Epithelial cell of proximal tubule (primary cell): Measurements from ENCODE around the gene LYZL4. TPM values are rescaled to one million over a fixed set of nuclear protein-coding genes. Genes with fewer than 3 reads are reported as not detected.
A peak's percentile ranks its signal among the peaks of the same experiment; 100 is the strongest.

Source experiments
- DNase-seq: peaks from one replicate; pipeline ENCODE4 v3.0.0-alpha.2; 2011; ENCODE audit warnings: low read depth
- H3K4me3 ChIP-seq: 2 replicates; pipeline ENCODE4 v1.5.1; 2011; ENCODE audit warnings: low read depth, mild to moderate bottlenecking, low read length
- CTCF ChIP-seq: conservative IDR thresholded peaks from 2 replicates; pipeline ENCODE4 v1.5.1; 2012; ENCODE audit warnings: low read depth, mild to moderate bottlenecking, low read length
- total RNA-seq: library from RNA; depleted of rRNA; stranded (reverse); fragments of >200 nt; gene quantifications from 2 replicates; pipeline ENCODE4 v1.2.3, GENCODE V29; 2015

The LYZL4 gene
- total RNA-seq, 1 donor from 2014 or later: not detected

- no peak overlapping the region for H3K4me3 ChIP-seq
- no peak for TF ChIP-seq CTCF
Observed at GRCh38 chr3:42447481-42447880, 37.1 kb upstream of the LYZL4 start.

GRCh38 chr3:42446111-42447050 lies 36.0 kb upstream of the LYZL4 start:
- TF ChIP-seq CTCF: no peak
- no peak overlapping the region for H3K4me3 ChIP-seq
- DNase-seq: no peak

More at GRCh38 chr3:42447481-42447880, 37.1 kb upstream of the LYZL4 start:
- DNase-seq: no peak

GRCh38 chr3:42443819-42444436 lies 33.5 kb upstream of the LYZL4 start:
- peak; percentile 100 for TF ChIP-seq CTCF
- H3K4me3 ChIP-seq: no peak overlapping the region
- no peak for DNase-seq

GRCh38 chr3:42443292-42443691 lies 32.9 kb upstream of the LYZL4 start:
- H3K4me3 ChIP-seq: no peak overlapping the region
- DNase-seq: no peak
- TF ChIP-seq CTCF: no peak

- no peak for DNase-seq
- no peak overlapping the region for H3K4me3 ChIP-seq
- peak; percentile 27 for TF ChIP-seq CTCF
Observed at GRCh38 chr3:42442640-42443039, 32.2 kb upstream of the LYZL4 start.

- TF ChIP-seq CTCF: no peak
- no peak for DNase-seq
- H3K4me3 ChIP-seq: no peak overlapping the region
Observed at GRCh38 chr3:42441791-42442190, 31.4 kb upstream of the LYZL4 start.
